HG03442 (cell line): ENCODE data around the gene GOLT1A.

Experiments used
- ATAC-seq: cut with Tn5 transposase; IDR thresholded peaks from one replicate; pipeline ENCODE4 v1.9.1; 2021; ENCODE audit warnings: mild to moderate bottlenecking, moderate library complexity; ENCODE audit not compliant: unreplicated experiment

Gene GOLT1A, protein sequence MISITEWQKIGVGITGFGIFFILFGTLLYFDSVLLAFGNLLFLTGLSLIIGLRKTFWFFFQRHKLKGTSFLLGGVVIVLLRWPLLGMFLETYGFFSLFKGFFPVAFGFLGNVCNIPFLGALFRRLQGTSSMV

DNA sequence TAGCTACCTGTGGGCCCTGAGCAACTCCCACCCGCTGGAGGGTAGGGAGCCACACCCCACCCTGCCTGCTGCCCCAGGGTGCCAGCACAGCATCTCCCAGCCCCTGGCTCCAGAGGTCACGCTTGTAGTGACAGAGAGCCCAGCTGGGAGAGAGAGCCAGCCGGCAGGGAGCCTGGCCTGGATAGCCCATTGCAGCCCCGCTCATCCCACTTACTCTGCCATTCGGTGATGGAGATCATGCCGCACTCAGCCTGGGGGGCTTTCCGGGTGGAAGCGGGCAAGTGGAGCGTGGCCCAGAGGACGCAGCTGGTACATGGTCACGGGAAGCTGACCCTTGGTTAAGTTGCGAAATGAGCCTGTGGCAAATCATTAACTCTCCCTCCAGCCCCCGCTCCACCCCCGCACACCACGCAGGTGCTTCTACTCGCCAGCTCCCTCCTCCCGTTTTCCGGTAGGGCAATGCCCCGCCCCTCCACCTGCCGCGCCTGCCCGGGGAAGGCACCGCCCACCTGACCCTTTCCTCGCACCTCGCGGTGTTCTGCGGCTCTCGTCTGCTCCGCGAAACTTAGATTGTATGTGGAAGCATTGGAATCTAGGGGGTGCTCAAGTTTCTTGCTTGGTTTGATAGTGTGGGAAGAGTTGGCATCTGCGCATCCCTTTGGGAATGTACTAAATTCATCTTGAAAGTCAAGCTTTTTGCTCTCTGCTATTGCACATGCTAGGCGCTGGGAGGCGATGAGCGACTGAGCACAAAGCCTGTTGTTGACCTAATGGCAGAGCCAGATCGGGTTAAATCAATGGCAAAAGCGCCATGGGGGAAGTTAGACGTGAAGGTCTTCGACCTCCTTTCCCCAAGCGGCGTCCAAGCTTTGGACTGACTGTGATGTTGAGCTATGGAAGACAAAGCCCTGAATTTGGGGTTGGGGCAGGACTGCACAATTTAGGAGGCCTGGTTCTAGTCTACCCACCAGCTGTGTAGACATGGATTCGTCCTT lies at the start of gene GOLT1A:
Gene GOLT1A, minus strand, starts transcription at position 321 of the 995 bp plus-strand sequence. Its CDS starts 82 bp downstream, at position 239.
- ATAC-seq, result peak; percentile 39

GRCh38 chr1:204263254-204263910 lies 49.6 kb upstream of the GOLT1A start:
- no peak for ATAC-seq

GRCh38 chr1:204262506-204263253 lies 48.9 kb upstream of the GOLT1A start:
- ATAC-seq, result no peak

- ATAC-seq, result no peak
Measured at GRCh38 chr1:204261746-204262505, 48.1 kb upstream of the GOLT1A start.

DNA sequence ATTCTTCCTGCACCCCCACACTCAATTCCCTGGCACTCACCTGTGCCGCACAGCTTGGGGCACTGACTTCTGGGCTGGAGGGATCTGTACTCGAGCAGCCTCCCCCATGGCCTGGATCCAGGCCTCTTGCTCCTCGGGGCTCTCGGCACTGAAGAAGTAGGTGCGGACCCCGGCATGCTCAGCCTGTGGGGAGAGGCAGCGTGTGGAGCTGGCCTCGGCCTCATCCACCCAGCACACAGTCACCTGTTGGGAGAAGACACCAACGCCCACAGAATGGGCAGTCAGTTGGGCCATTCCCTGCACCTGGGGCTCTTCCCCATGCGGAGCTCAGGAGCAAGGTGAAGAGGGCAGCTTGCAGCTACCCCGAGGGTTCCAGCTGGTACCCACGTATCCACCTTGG lies 47.5 kb upstream of the GOLT1A start:
- no peak for ATAC-seq

DNA sequence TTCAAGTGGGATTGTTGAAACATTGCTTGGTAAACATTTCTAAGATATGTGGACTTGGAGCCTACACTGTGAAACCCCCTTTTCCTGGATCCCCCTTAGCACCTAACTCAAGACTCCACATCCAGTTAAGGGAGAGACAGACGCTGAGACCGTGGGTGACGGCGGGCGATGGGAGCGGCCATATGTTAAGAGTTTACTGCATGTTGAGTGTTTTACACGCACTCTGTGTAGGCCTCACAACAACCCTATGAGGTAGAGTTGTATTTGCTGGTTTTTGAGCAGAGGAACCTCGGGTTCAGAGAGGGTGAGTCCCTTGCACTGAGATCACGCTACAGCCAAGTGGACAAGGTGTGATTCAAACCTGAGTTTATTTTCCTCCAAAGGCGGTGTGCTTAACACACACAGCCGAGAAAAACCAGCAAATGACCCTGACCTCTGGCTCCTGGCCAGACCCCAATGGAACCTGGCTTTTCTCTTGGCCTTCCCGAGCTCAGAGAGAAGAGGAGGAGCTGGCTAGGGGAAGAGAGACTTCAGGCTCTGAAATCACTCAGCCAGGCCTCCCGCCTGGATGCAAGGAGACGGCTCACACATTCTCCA lies 46.9 kb upstream of the GOLT1A start:
- ATAC-seq, result no peak

DNA sequence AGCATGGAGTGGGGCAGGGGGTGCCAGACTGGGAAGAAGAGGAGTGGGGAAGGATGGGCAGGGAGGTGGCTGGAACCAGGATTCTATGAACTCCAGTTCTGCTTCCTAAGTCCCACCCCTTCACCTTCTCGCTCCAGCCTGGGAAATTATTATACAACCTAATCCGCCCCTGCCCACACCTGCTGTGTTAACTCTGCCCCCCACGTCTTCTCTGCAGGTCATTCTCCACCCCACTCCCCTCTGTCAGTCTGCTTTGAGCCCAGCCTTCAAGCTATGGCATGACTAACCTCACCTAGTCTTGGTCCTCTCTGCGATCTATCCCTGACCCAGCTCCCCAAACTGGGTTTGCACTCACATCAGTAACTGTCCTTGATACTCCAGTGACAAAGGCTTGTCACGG lies 46.0 kb upstream of the GOLT1A start:
- no peak for ATAC-seq

DNA sequence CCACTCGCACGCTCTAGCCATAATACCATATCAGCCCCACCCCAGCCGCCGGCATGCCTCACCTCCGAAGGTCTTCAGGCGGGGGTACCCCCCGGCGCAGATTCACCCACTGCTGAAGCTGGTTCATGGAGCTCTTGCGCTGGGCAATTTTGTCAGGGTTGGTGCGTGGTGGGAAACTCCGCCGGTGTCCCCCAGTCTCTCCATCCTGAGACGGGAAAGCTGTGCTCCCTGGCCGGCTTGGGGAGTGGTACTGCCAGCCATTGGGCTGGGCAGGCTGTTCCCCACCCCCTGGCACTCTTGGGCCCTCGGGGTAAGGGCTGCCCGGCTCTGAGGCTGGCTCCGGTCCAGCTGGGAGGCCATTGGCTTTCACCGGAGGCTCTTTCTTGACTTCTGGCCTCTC lies 45.4 kb upstream of the GOLT1A start:
- ATAC-seq, result no peak

DNA sequence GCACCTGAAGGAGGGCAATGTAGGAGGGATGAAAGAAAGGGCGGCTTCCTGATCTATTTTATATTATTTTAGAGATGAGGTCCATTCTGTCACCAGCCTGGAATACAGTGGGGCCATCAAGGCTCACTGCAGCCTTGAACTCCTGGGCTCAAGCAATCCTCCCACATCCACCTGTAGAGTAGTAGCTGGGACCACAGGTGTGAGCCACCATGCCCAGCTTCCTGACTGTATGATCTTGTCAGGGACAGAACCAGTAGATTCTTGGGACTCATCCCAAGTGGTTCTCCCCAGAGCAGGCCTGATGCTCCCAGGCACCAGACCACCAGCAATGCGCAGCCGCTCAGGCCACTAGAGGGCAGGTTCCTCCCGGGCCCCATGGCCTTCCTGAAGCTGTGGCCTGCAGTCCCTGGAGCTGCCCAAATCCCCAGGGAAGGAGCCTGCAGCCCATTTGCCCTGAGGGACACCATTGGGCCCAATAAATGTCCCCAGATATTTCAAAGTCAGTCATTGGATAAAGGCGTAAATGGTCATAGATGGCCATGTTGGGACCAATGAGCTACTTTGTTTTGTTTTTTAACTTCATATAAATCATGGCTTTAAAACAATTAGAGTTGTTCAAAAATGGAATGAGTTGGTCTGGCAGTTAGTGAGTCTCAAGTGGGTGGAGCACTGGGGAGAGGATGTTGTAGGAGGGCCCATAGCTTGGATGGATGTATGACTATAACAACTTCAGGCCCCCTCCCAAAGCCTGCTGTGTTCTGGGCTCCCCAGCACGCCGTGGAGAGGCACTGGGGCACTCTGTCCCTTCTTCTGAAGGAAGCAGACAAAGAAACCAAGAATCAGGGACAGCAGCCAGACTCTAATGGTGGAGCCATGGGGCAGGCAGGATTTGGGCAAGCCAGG lies 44.7 kb upstream of the GOLT1A start:
- ATAC-seq, result no peak

DNA sequence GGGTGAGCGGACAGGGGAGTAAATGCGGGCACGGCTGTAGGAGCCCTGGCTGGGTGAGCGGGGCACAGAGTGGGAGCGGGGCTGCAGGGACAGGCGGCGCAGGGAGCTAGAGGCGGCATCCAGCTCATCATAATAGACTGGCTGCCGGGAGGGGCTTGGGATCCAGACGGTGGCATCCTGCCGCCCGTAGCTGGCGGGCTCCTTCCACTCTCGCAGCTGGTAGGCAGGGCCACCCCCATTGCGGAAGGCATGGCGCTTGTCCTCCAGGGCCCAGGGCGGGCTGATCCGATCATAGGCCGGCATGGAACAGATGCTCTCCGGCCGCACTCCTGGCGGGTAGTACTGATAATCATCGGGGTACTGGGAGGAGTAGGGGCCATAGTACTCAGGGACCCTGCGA lies 43.7 kb upstream of the GOLT1A start:
- no peak for ATAC-seq

- no peak for ATAC-seq
Measured at GRCh38 chr1:204256531-204256930, 42.7 kb upstream of the GOLT1A start.

- ATAC-seq, result no peak
Measured at GRCh38 chr1:204255966-204256365, 42.2 kb upstream of the GOLT1A start.

DNA sequence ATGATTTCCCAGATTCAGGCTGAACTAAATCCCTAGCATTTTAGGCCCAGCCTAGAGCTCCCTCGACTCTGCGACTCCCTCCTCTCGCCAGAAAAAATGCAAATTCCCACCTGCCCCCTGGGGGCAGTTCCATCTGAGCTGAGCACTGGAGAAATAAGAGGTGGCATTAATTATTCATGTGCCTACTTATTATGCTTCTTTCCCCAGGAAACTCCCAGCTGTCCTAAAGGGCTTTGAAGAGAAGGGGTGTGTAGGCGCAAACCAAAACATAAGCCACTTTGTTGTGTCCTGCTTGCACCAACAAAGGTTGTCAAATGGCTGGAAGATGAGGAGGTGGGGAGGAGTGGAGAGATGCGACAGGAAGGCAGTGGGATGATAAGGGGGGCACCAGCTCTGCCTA lies 41.4 kb upstream of the GOLT1A start:
- ATAC-seq, result no peak

DNA sequence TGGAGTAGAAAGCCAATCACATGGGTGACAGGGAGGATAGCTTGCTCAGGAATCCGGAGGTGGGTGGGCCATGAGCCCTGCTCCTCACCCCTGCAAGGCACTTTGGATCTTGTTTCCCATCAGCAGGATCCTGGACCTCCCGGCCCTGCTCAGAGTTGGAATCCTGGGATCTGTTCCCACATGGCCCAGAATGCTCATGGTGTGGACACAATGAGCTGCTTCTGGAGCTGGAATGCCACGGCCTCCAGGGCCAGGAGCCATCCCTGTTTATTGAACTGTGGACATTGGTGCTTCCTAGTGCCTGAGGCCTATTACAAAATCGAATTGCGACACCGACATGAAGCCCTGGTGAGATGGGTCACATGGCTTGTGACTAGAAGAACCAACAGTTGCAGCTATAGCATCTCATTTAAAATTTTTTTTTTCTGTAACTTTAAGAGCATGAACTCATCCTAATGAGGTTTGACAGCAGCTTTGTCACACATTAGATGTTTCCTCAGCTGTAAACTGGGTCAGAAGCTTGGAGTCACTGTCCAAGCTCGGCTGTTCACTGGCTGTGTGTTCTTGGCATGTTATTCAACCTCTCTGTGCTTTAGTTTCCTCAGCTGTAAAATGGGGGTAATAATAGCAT lies 40.4 kb upstream of the GOLT1A start:
- no peak for ATAC-seq

GRCh38 chr1:204251926-204252689 lies 38.3 kb upstream of the GOLT1A start:
- no peak for ATAC-seq

DNA sequence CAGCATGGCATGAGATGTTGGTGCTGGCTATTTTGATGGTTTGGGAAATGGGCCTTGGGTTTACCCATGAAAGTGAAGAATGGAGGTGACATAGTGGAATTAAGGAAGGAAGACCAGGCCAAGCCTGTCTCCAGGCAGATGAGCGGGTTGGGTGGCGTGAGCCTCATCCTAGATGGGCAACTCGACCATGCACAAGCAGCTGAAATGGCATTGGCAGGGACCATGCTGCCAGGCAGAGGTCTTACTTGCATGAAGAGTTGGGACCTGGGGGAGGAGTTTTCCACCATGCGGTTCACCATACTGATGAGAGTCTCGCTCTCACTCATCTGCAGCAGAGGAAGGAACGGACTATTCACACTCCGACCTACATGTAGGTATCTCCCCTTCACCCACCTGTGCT lies 37.5 kb upstream of the GOLT1A start:
- no peak for ATAC-seq

GRCh38 chr1:204250428-204251030 lies 36.7 kb upstream of the GOLT1A start:
- ATAC-seq, result no peak
